Right cardiac atrium (tissue), 5 donors: ENCODE data around the gene SGCB. TPM values are rescaled to one million over a fixed set of nuclear protein-coding genes. Genes with fewer than 3 reads are reported as not detected.
"Not testable (repeated sequence)": the region's sequence is repeated elsewhere in the genome, so short reads cannot be mapped to it uniquely, and the experiment has no call there.

Experiments
- ATAC-seq, 2 donors: fragments of 200-7000 bp; cut with Tn5 transposase; one replicate each; pipeline versions ENCODE4 v1.8.0 to v1.9.1; 2020; ENCODE audit warnings: moderate library complexity in 2 of 2, mild to moderate bottlenecking in 1 of 2
- DNase-seq, 3 donors: peaks; one replicate each; pipeline ENCODE4 v3.0.0-alpha.2; 2020
- H3K27ac ChIP-seq: one replicate; pipeline ENCODE4 v1.5.1; 2013; ENCODE audit warnings: mild to moderate bottlenecking, low read length, control low read depth, moderate library complexity
- H3K27me3 ChIP-seq: one replicate; pipeline ENCODE4 v1.6.1; 2013; ENCODE audit not compliant: control insufficient read depth, insufficient read depth
- H3K4me1 ChIP-seq: one replicate; pipeline ENCODE4 v1.6.1; 2013; ENCODE audit warnings: low read length; ENCODE audit not compliant: control insufficient read depth, insufficient read depth
- H3K4me3 ChIP-seq: one replicate; pipeline ENCODE4 v1.5.1; 2013; ENCODE audit warnings: low read length, control low read depth
- H3K9me3 ChIP-seq: one replicate; pipeline ENCODE4 v1.6.1; 2013; ENCODE audit warnings: low read length; ENCODE audit not compliant: control insufficient read depth
- WGBS: extraction: QIAGEN DNeasy Blood & Tissue Kit; methylation state at CpG from one replicate; pipeline ENCODE4 v1.1.7; 2013; 5-methylcytosine and 5-hydroxymethylcytosine counted together
- intact Hi-C, 4 donors: fragments of 100-400 bp; cut with DNase I; formaldehyde crosslinking; loops; one replicate each; pipeline versions ENCODE4 v1.11.0 to v1.14.0; 2022 to 2023
- long read RNA-seq, 4 donors: library from polyadenylated mRNA; unstranded; transcript quantifications; one replicate each; pipeline ENCODE4 v2.0.0, GENCODE V29; 2020 to 2021
- polyA plus RNA-seq: library from polyadenylated mRNA; stranded (reverse); fragments of 200-250 nt; gene quantifications from one replicate; pipeline ENCODE4 v1.2.3, GENCODE V29; 2013
- total RNA-seq, 4 donors: library from RNA; stranded (reverse); fragmentation: NEBNext Ultra II Directional; extraction: Animal tissue kit (Norgen Biotek cat#: 25700); gene quantifications; one replicate each; pipeline ENCODE4 v1.2.1, GENCODE V29; 2021
- donor health status: healthy with polysubstance abuse.
- donor health status: DM: no; HTN: yes; CAD: no.
- donor health status: DM: no; HTN: no; CAD: no.
- donor health status: DM: no; HTN: yes; CAD: no; lungs with severe emphysema.
- donor health status: DM: yes; HTN: yes; CAD: no.

Gene SGCB
- total RNA-seq (100 to 1,000 TPM in 2 of 4 donors, 10 to 100 TPM in 2; 90.9 to 107 (median 98.4) TPM), polyA plus RNA-seq (34.6 TPM)
- long read RNA-seq, donor 1, full-length matches to known transcripts = 365 of 407 reads
- long read RNA-seq, donor 1, partial matches to known transcripts = 12 of 407 reads
- long read RNA-seq, donor 1, other reads (novel, unspliced or antisense) = 30 of 407 reads
- long read RNA-seq, donor 2, full-length matches to known transcripts = 142 of 162 reads
- long read RNA-seq, donor 2, partial matches to known transcripts = 2 of 162 reads
- long read RNA-seq, donor 2, other reads (novel, unspliced or antisense) = 18 of 162 reads
- long read RNA-seq, donor 3, full-length matches to known transcripts = 792 of 904 reads
- long read RNA-seq, donor 3, partial matches to known transcripts = 47 of 904 reads
- long read RNA-seq, donor 3, other reads (novel, unspliced or antisense) = 65 of 904 reads
- long read RNA-seq, donor 4, full-length matches to known transcripts = 132 of 152 reads
- long read RNA-seq, donor 4, partial matches to known transcripts = 9 of 152 reads
- long read RNA-seq, donor 4, other reads (novel, unspliced or antisense) = 11 of 152 reads

GRCh38 chr4:52038103-52038912 is at the start of gene SGCB:
Gene SGCB (minus strand): TSS chr4:52038299. CDS start chr4:52038259, 40 bp downstream.
- intact Hi-C loops = no loop called here
- ATAC-seq (peak; percentile 97), DNase-seq (peak; percentile 79 to 92 (median 91))
- peak within 1 kb of the TSS; percentile 87 for H3K27ac ChIP-seq
- H3K9me3 ChIP-seq = no peaks in the 10 kb centered on the region
- H3K27me3 ChIP-seq = no peaks in the 10 kb centered on the region
- WGBS = 1% methylated on average over 70 of the region's 70 CpGs
- peak within 1 kb of the TSS; percentile 94 for H3K4me3 ChIP-seq
- peaks cover 11% of the 10 kb centered on the region for H3K4me1 ChIP-seq

- H3K27me3 ChIP-seq, H3K9me3 ChIP-seq, DNase-seq, H3K4me3 ChIP-seq, H3K27ac ChIP-seq, H3K4me1 ChIP-seq, ATAC-seq, intact Hi-C loops: not testable (repeated sequence)
- WGBS = 89% methylated on average over 1 of the region's 1 CpG
These were observed 48.3 kb upstream of the SGCB start for GRCh38 chr4:52086425-52086824.

DNA sequence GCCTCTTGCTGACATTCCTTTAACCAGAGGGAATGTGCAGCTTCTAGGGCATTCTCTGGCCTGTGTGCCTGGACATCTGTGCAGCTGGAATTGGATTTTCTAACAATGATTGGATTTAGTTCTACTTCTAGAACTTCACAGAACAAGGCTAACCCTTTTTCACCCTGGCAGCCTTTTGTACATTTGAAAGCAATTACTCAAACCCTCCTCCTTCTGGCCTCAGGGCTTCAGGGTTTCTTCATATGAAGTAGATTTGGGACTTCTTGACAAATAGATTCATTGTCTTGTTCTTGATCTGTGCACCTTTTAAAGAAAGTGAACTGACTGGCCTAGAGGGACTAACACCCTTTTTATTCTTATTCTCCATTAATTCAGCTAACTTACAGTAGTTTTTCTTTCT is 43.1 kb upstream of the SGCB start:
- Histone ChIP-seq H3K4me1 (peaks cover 2% of the 10 kb centered on the region), H3K4me3 (no peak overlapping the region), H3K27ac (no peak overlapping the region), H3K27me3 (no peaks in the 10 kb centered on the region), H3K9me3 (no peaks in the 10 kb centered on the region)
- intact Hi-C loops = no loop called here
- no peak for DNase-seq
- no peak for ATAC-seq

DNA sequence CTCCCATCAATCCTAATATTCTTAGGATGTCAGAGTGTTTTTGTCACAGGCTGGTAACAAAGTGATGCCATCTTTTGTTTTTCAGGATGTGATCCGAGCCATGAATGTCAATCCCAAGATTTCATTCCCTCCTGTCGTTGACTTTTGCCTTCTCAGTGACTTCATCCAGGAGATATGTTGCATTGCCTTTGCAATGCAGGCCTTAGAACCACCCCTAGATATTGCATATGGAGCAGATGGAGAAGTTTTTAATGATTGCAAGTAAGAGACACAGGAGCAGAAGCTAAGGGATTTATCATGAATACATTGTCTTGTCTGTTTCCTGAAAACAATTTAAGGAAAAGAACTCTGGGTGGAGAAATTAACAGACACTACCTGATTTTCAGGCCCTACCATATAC is 41.6 kb upstream of the SGCB start:
- DNase-seq (no peak), ATAC-seq (no peak)
- Histone ChIP-seq H3K27me3 (no peaks in the 10 kb centered on the region), H3K4me1 (peaks cover 2% of the 10 kb centered on the region), H3K9me3 (no peaks in the 10 kb centered on the region), H3K4me3 (no peak overlapping the region), H3K27ac (no peak overlapping the region)
- WGBS = 56% methylated on average over 2 of the region's 2 CpGs
- intact Hi-C loops = no loop called here

DNA sequence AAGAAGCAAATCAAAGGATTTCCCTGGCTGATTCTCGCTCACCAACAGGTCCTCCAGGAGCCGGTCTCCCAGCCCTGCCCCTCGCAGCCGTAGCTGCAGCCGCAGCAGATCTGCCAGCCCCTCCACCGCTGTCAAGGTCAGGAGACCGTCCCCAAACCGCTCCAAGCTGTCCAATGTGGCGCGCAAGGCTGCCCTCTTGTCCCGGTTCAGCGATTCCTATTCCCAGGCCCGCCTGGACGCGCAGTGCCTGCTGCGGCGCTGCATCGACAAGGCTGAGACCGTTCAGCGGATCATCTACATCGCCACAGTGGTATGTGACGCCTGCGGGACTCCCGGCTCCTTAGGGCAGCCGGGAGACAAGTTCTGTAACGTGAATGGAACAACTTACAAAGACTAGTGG is 38.6 kb upstream of the SGCB start:
- Histone ChIP-seq H3K4me3 (no peak overlapping the region), H3K27ac (no peak overlapping the region), H3K4me1 (peaks cover 2% of the 10 kb centered on the region), H3K9me3 (no peaks in the 10 kb centered on the region), H3K27me3 (no peaks in the 10 kb centered on the region)
- 16% methylated on average over 26 of the region's 26 CpGs for WGBS
- intact Hi-C loops = no loop called here
- ATAC-seq = peak; percentile 55 to 78
- DNase-seq = peak; percentile 22 to 66 (median 56)

GRCh38 chr4:52071791-52072546 is 33.9 kb upstream of the SGCB start:
- Histone ChIP-seq H3K9me3 (no peaks in the 10 kb centered on the region), H3K27me3 (no peaks in the 10 kb centered on the region), H3K4me1 (peaks cover 2% of the 10 kb centered on the region), H3K4me3 (no peak overlapping the region), H3K27ac (no peak overlapping the region)
- WGBS = 80% methylated on average over 10 of the region's 10 CpGs
- intact Hi-C loops = no loop called here
- ATAC-seq (no peak), DNase-seq (no peak)

DNA sequence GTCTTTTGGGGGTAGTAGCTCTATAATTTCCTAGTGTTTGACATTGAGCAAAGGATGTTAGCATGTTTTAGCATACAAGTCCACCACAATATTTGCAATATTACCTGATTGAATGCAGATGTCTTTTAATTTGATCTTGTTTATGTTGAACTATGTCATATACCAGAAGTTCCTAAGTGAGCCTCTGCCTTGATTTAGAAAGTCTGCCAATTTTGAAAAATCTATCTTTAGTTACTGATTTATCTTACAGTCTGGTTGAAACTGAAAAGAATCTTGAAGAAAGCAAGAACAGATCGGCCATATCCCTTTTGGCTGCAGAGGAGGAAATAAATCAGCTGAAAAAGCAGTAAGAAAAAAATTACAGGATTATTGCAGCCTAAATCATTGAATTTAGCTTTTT is 31.5 kb upstream of the SGCB start:
- intact Hi-C loops = no loop called here
- Histone ChIP-seq H3K27ac (no peak overlapping the region), H3K9me3 (no peaks in the 10 kb centered on the region), H3K4me3 (no peak overlapping the region), H3K4me1 (no peaks in the 10 kb centered on the region), H3K27me3 (no peaks in the 10 kb centered on the region)
- no peak for DNase-seq
- no peak for ATAC-seq
- WGBS = 59% methylated on average over 1 of the region's 1 CpG

DNA sequence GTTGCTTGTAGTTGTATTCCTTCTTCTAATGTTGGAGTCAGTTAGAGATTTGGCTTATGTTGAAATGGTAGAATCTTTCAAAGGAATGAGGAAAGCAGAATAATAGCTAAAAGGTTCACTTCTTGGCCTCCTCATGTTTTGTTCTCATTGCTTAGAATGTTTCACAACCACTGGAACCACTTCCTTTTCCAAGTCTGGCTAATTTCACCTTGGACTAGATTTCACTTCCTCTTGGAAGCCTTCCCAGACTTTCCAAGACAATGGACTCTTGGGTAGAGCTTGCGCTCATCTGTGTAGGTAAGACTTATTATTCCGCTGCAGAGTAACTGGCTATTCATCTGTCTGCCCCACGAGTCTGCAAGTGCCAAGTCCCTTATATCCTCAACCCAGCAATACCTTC is 21.3 kb upstream of the SGCB start:
- Histone ChIP-seq H3K27me3 (no peaks in the 10 kb centered on the region), H3K4me1 (no peaks in the 10 kb centered on the region), H3K9me3 (no peaks in the 10 kb centered on the region), H3K4me3 (no peak overlapping the region), H3K27ac (no peak overlapping the region)
- DNase-seq = no peak
- intact Hi-C loops = no loop called here
- WGBS = 59% methylated on average over 3 of the region's 3 CpGs
- ATAC-seq = peak; percentile 72 to 91

- no peaks in the 10 kb centered on the region for H3K9me3 ChIP-seq
- intact Hi-C loops = no loop called here
- ATAC-seq (no peak), DNase-seq (no peak)
- no peak overlapping the region for H3K27ac ChIP-seq
- H3K27me3 ChIP-seq = no peaks in the 10 kb centered on the region
- no peak overlapping the region for H3K4me3 ChIP-seq
- WGBS = 93% methylated on average over 1 of the region's 1 CpG
- H3K4me1 ChIP-seq = no peaks in the 10 kb centered on the region
These were observed 20.2 kb upstream of the SGCB start for GRCh38 chr4:52058275-52058674.

DNA sequence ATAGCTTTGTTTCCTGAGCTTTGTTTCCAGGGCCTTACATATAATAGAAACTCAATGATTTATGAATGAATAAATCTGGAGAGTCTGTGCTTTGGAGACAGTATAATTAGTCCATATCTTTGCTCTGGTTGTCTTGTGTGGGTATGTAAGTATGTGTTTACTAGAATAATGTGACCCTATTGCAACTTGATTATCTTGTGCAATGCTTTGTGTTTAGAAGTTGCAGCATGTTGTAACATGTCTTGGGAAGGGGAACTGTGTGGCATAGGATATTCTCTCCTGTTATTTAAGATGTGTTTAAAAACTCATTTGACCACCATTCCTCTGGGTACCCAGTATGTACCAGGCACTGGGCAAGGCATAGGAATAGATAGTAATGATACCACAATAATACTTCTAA is 19.1 kb upstream of the SGCB start:
- Histone ChIP-seq H3K27ac (no peak overlapping the region), H3K27me3 (no peaks in the 10 kb centered on the region), H3K4me1 (no peaks in the 10 kb centered on the region), H3K4me3 (no peak overlapping the region), H3K9me3 (no peaks in the 10 kb centered on the region)
- DNase-seq = no peak
- intact Hi-C loops = no loop called here
- ATAC-seq = no peak
